ENCODE measurements around the gene CCNI2.
A peak's percentile ranks its signal among the peaks of the same experiment; 100 is the strongest.

The CCNI2 gene

DNA sequence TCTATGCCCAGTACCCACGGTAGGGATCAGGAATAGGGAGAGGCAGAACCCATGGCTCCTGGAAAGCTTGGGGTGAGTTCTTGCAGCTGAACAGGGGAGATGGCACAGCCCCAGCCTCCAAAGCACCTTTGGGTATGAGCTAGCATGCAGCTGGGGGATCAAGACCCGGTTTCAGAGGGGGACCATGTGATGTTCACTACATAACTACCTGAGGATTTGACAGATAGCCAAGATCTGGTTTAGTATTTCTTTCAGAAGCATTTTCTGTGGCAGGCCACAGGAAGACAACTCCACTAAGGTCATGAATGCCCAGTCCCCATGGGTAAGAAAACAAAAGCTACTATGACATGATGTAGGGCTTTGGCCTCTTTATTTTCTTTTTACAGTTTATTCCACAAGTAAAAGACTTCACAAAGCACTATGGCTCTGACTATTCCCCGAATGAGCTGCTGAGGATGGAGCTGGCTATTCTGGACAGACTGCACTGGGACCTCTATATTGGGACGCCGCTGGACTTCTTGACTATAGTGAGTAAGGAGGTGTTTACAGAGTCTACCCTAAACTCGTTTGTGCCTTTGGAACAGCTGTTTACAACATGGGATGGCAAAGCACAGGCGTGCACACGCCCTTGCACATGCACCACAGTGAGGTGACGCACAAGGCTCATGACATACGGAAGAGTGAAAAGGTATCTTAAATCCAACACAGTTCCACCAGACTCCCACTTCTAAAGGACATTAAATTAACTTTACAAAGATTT is 3.4 kb downstream of the CCNI2 start:
- no peak for DNase-seq (ENCODE audit: low read depth)
- TF ChIP-seq, protein P1, sequence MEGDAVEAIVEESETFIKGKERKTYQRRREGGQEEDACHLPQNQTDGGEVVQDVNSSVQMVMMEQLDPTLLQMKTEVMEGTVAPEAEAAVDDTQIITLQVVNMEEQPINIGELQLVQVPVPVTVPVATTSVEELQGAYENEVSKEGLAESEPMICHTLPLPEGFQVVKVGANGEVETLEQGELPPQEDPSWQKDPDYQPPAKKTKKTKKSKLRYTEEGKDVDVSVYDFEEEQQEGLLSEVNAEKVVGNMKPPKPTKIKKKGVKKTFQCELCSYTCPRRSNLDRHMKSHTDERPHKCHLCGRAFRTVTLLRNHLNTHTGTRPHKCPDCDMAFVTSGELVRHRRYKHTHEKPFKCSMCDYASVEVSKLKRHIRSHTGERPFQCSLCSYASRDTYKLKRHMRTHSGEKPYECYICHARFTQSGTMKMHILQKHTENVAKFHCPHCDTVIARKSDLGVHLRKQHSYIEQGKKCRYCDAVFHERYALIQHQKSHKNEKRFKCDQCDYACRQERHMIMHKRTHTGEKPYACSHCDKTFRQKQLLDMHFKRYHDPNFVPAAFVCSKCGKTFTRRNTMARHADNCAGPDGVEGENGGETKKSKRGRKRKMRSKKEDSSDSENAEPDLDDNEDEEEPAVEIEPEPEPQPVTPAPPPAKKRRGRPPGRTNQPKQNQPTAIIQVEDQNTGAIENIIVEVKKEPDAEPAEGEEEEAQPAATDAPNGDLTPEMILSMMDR (IDR thresholded peaks at IDR 0.05; ENCODE audit: low read depth, low read length, missing control alignments) = no peak
- H3K4me3 ChIP-seq (ENCODE audit: low read depth, low read length) = no peak overlapping the region

GRCh38 chr5:132751444-132751843 is 4.2 kb downstream of the CCNI2 start:
- peak; percentile 55 for DNase-seq (ENCODE audit: low read depth)
- TF ChIP-seq, protein P1 (IDR thresholded peaks at IDR 0.05; ENCODE audit: low read depth, low read length, missing control alignments) = no peak

GRCh38 chr5:132751971-132752580 is 4.8 kb downstream of the CCNI2 start:
- DNase-seq (ENCODE audit: low read depth) = no peak
- TF ChIP-seq, protein P1 (IDR thresholded peaks at IDR 0.05; ENCODE audit: low read depth, low read length, missing control alignments) = no peak
- H3K4me3 ChIP-seq (ENCODE audit: low read depth, low read length) = no peak overlapping the region

More at GRCh38 chr5:132751444-132751843, 4.2 kb downstream of the CCNI2 start:
- H3K4me3 ChIP-seq (ENCODE audit: low read depth, low read length) = no peak overlapping the region

DNA sequence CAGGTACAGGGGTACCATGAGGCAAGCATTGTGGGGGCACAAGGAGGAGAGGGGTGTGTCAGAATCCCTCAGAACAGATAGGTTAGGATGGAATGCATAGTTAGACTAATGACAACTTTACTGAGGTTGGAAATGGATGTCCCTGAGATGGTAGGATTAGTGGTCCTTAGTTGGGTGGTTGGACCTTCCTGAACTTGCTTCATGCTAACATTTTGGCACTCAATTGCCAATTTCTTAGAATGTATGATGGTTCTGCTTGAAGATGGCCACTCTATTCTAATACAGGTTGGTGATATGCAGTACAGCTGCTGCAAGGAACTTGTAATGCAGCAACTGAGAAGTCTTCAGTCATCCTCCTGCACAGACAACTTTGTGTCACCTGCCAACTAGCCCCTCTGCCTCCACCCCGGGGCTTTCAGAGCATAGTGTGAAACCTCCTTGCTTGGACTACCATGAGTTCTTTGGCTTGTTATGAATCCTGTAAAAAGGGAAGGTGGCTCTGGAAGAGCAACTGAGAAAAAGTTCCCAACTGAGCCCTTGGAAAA is 5.4 kb downstream of the CCNI2 start:
- TF ChIP-seq, protein P1 (IDR thresholded peaks at IDR 0.05; ENCODE audit: low read depth, low read length, missing control alignments) = no peak
- no peak for DNase-seq (ENCODE audit: low read depth)
- H3K4me3 ChIP-seq (ENCODE audit: low read depth, low read length) = no peak overlapping the region

- H3K4me3 ChIP-seq (ENCODE audit: low read depth, low read length) = no peak overlapping the region
- TF ChIP-seq, protein P1 (IDR thresholded peaks at IDR 0.05; ENCODE audit: low read depth, low read length, missing control alignments) = no peak
- DNase-seq (ENCODE audit: low read depth) = no peak
Measured at GRCh38 chr5:132753135-132753987, 6.1 kb downstream of the CCNI2 start.

DNA sequence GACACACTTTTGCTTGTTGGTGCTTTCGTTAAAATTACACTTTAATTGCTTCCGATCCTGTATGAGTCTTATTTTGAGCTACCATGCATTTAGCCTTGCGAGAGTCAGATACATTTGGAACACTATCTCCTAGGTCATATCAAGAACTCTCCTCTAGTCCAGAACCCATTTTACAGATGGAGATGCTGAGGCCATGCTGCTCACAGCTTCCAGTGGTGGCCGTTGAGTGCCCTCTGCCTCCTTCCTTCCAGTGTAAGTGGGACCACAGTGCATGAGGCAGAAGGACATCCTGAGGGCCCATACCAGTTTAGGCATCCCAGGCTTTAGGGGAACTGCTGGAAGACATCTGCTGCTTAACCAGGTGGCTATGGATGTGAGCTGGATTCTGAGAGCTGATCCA is 6.9 kb downstream of the CCNI2 start:
- TF ChIP-seq, protein P1 (IDR thresholded peaks at IDR 0.05; ENCODE audit: low read depth, low read length, missing control alignments) = no peak
- no peak overlapping the region for H3K4me3 ChIP-seq (ENCODE audit: low read depth, low read length)
- no peak for DNase-seq (ENCODE audit: low read depth)

All from GM12864 (cell line).